Caco-2 (cell line): ENCODE measurements around the gene SLC43A2. TPM values are rescaled to one million over a fixed set of nuclear protein-coding genes. Genes with fewer than 3 reads are reported as not detected.
A peak's percentile ranks its signal among the peaks of the same experiment; 100 is the strongest.

Experiments used
- BruUV-seq: library from RNA; stranded (reverse); fragments of 400-500 nt; replicated peaks from 2 replicates; lab custom pipeline; 2021; lab: Mats Ljungman, UMichigan
- CTCF ChIA-PET: fragments of 300-600 bp; sonication (Branson Sonifier 250); formaldehyde crosslinking; loops from one replicate; lab custom pipeline; 2022; ENCODE audit warnings: antibody characterized with exemption; lab: Charles Lee
- POLR2A ChIA-PET: fragments of 300-600 bp; sonication (Branson Sonifier 250); formaldehyde crosslinking; loops from one replicate; lab custom pipeline; 2022; ENCODE audit warnings: antibody characterized with exemption; lab: Charles Lee
- DNase-seq, 2 experiments: peaks; one replicate each; pipeline versions ENCODE4 v3.0.0 to v3.0.0-alpha.2; 2020 to 2022
- H3K27me3 ChIP-seq: replicated peaks from 2 replicates; pipeline ENCODE4 v1.6.0; 2011; ENCODE audit warnings: low read length; ENCODE audit not compliant: control insufficient read depth, insufficient read depth
- H3K36me3 ChIP-seq: 2 replicates; pipeline ENCODE4 v1.5.1; 2011; ENCODE audit warnings: low read length; ENCODE audit not compliant: control insufficient read depth, insufficient read depth
- H3K4me1 ChIP-seq: fragments of 250-450 bp; sonication (Bioruptor Pico); 2 replicates; pipeline ENCODE4 v1.5.1; 2020; ENCODE audit warnings: mild to moderate bottlenecking
- H3K4me3 ChIP-seq: 2 replicates; pipeline ENCODE4 v1.5.1; 2011; ENCODE audit warnings: low read depth, mild to moderate bottlenecking, control low read depth, low read length
- H3K9me3 ChIP-seq: fragments of 250-450 bp; sonication (Bioruptor Pico); 2 replicates; pipeline ENCODE4 v1.5.1; 2020; ENCODE audit warnings: mild to moderate bottlenecking, moderate library complexity
- H3K27ac Mint-ChIP-seq: one replicate; pipeline ENCODE4 v1.8.0; 2022; ENCODE audit warnings: mixed read lengths; ENCODE audit not compliant: unreplicated experiment
- H3K27me3 Mint-ChIP-seq: one replicate; pipeline ENCODE4 v1.8.0; 2022; ENCODE audit warnings: mixed read lengths; ENCODE audit not compliant: insufficient read depth, unreplicated experiment
- H3K36me3 Mint-ChIP-seq: one replicate; pipeline ENCODE4 v1.8.0; 2022; ENCODE audit warnings: mild to moderate bottlenecking, mixed read lengths; ENCODE audit not compliant: insufficient read depth, unreplicated experiment
- H3K4me1 Mint-ChIP-seq: one replicate; pipeline ENCODE4 v1.8.0; 2022; ENCODE audit warnings: low read depth, mixed read lengths; ENCODE audit not compliant: unreplicated experiment
- H3K4me3 Mint-ChIP-seq: one replicate; pipeline ENCODE4 v1.8.0; 2022; ENCODE audit warnings: mild to moderate bottlenecking, moderate library complexity, mixed read lengths; ENCODE audit not compliant: unreplicated experiment
- H3K9me3 Mint-ChIP-seq: one replicate; pipeline ENCODE4 v1.8.0; 2022; ENCODE audit warnings: mixed read lengths; ENCODE audit not compliant: unreplicated experiment
- CTCF ChIP-seq, 2 experiments: fragments of 200-600 bp in 1 of 2; IDR thresholded peaks; 1 replicate in 1 of 2; 2 replicates in 1 of 2; pipeline versions ENCODE4 v1.5.1 to v1.8.0; 2011 to 2022; ENCODE audit warnings: antibody characterized with exemption in 1 of 2, control low read depth in 1 of 2, inconsistent platforms in 1 of 2, low read depth in 1 of 2, low read length in 1 of 2, mild to moderate bottlenecking in 1 of 2, moderate library complexity in 1 of 2; ENCODE audit not compliant: insufficient read depth in 1 of 2, severe bottlenecking in 1 of 2, unreplicated experiment in 1 of 2
- intact Hi-C: fragments of 100-400 bp; cut with micrococcal nuclease; formaldehyde crosslinking; loops from one replicate; pipeline ENCODE4 v1.10.0; 2022; ENCODE audit not compliant: unreplicated experiment
- total RNA-seq: library from RNA; stranded (reverse); gene quantifications from 2 replicates; pipeline ENCODE4 v1.2.3, GENCODE V29; 2022

SLC43A2 gene
- total RNA-seq, 1 experiment from 2014 or later, result 33.9 TPM

DNA sequence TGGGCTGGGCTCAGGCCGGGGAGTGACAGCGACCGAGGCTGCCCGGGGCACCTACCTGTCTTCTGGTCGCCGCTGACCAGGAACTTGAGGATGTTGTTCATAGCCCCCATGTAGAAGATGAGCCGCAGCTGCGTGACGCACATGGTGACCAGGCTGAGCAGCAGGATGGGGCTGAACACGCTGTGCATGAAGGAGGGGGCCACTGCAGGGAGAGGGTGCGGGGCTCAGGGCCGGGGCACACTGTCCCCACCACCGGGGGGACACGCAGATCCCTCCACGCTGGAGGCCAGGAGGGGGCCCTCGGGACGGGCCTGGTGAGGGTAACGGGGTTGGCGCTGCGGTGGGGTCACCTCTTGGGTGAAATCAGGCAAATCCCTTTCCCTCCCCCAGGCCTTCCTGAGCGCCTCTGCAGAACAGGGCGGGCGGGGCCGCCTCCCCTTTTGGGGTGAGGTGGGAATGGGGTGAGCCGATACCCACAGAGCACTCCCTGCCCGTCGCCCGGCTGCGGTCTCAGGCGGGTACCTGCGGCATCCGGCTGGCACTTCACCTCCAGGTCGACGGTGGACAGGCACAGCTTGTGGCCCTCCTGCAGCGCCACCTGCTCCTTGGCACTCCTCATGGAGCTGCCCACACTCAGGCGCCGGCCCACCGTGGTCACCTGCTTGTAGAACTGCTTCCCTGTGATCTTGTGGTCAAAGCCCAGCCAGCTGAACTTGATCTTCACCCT lies 37.7 kb downstream of the SLC43A2 start:
- intact Hi-C loops, result loop anchor here (1.0 kb wide), 1 partner anchor 7 kb away; no protein-coding TSS in a partner anchor
- no peaks in the 10 kb centered on the region for H3K27me3 Mint-ChIP-seq
- H3K4me1 Mint-ChIP-seq, result peaks cover 14% of the 10 kb centered on the region

DNA sequence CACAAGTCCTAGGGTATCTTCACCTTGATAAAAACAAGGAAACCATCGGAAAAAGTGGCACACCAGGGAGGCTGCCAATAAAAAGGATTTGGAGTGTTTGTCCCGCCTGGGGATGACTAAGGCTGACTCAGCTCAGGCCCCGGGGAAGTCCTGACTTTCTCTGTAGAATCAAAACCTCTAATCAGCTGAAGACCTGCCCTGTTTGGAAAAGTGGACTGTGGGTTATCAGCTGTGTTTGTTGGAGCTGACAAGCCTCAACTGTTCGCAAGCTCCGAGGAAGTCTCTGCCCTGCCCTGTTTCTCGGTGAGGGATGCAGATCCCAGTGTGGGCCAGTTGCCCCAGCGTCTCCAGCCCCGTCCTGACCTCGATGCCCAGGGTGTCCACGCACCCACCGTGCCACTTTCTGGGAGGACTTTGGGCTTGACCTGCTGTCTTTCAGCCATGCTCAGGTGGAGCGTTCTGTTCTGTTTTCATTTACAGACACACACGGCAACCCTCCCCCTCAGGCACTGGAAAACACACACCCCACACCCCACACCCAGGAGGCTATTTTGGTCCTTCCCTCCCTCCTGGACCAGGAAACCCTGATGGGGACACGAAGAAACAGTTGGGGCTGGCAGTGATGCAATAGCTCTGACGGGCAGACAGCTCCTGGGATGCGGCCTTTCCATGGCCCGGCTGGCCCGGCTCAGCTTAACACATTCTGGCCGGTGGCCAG lies 38.4 kb downstream of the SLC43A2 start:
- H3K36me3 Mint-ChIP-seq, result peaks cover 21% of the 10 kb centered on the region
- H3K27ac Mint-ChIP-seq, result peak overlapping the region; percentile 88
- peaks cover 65% of the 10 kb centered on the region for H3K4me1 ChIP-seq
- peak overlapping the region; percentile 42 for H3K4me3 Mint-ChIP-seq
- no peak overlapping the region for H3K4me3 ChIP-seq
- POLR2A ChIA-PET, result interaction anchor here (0.5 to 1.7 kb wide), 6 partner anchors 35 to 180 kb away, joined by 3 to 6 read pairs (median 4); partner anchors contain the start of genes INPP5K and SLC43A2
- no peaks in the 10 kb centered on the region for H3K27me3 Mint-ChIP-seq
- peaks cover 17% of the 10 kb centered on the region for H3K4me1 Mint-ChIP-seq
- no peak for TF ChIP-seq CTCF (IDR thresholded peaks at IDR 0.05; ENCODE audit: insufficient read depth in 1 of 2, low read depth in 1 of 2, low read length in 1 of 2, severe bottlenecking in 1 of 2, unreplicated experiment in 1 of 2)
- no peaks in the 10 kb centered on the region for H3K9me3 ChIP-seq
- intact Hi-C loops, result loop anchor here (1.0 kb wide), 1 partner anchor 8 kb away; no protein-coding TSS in a partner anchor
- no peaks in the 10 kb centered on the region for H3K27me3 ChIP-seq
- DNase-seq, result peak; percentile 85 to 92
- BruUV-seq, result no TSS peak
- no peaks in the 10 kb centered on the region; the same call in 1 of the 2 replicates for H3K36me3 ChIP-seq
- CTCF ChIA-PET, result interaction anchor here (0.6 to 1.6 kb wide), 4 partner anchors 16 to 280 kb away, joined by 3 to 15 read pairs (median 10); partner anchors contain the start of gene SLC43A2
- H3K9me3 Mint-ChIP-seq, result no peaks in the 10 kb centered on the region

More for the DNA sequence above, 37.7 kb downstream of the SLC43A2 start:
- TF ChIP-seq CTCF (IDR thresholded peaks at IDR 0.05; ENCODE audit: insufficient read depth in 1 of 2, low read depth in 1 of 2, low read length in 1 of 2, severe bottlenecking in 1 of 2, unreplicated experiment in 1 of 2), result no peak
- Histone ChIP-seq H3K4me1 (peaks cover 58% of the 10 kb centered on the region), H3K4me3 (no peak overlapping the region), H3K36me3 (no peaks in the 10 kb centered on the region; the same call in 1 of the 2 replicates), H3K9me3 (no peaks in the 10 kb centered on the region), H3K27me3 (no peaks in the 10 kb centered on the region)
- Mint-ChIP-seq H3K4me3 (peak overlapping the region; percentile 42), H3K27ac (peak overlapping the region; percentile 88), H3K36me3 (peaks cover 16% of the 10 kb centered on the region), H3K9me3 (no peaks in the 10 kb centered on the region)
- BruUV-seq, result no TSS peak
- POLR2A ChIA-PET, result interaction anchor here (0.6 to 1.7 kb wide), 4 partner anchors 34 to 126 kb away, joined by 3 to 6 read pairs (median 6); partner anchors contain the start of gene SLC43A2
- DNase-seq, result no peak
- CTCF ChIA-PET, result interaction anchor here (1.4 to 1.6 kb wide), 3 partner anchors 17 to 39 kb away, joined by 8 to 15 read pairs (median 13); partner anchors contain the start of gene SLC43A2
